GM19467 (cell line): Measurements from ENCODE around the gene AMDHD1.
"Not testable (repeated sequence)": the region's sequence is repeated elsewhere in the genome, so short reads cannot be mapped to it uniquely, and the experiment has no call there.

Experiments used
- ATAC-seq: cut with Tn5 transposase; IDR thresholded peaks from one replicate; pipeline ENCODE4 v1.9.1; 2021; ENCODE audit warnings: mild to moderate bottlenecking, moderate library complexity; ENCODE audit not compliant: unreplicated experiment

The AMDHD1 gene

DNA sequence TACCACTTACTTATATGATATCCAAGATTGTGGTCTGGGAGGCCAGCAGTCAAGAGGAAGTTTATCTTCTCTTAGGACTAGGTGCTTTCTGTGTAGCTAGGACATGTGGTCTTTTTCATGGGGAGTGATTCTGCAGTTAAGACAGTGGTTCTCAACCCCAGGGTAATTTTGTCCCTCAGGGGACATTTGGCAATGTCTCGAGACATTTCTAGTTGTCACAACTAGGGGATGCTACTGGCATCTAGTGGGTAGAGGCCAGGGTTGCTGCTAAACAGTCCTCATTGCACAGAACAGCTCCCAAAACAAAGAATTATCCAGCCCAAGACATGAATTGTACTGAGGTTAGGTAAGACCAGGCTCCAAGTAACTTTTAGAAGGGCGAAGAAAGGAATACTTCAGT is 20.0 kb downstream of the AMDHD1 start:
- no peak for ATAC-seq

DNA sequence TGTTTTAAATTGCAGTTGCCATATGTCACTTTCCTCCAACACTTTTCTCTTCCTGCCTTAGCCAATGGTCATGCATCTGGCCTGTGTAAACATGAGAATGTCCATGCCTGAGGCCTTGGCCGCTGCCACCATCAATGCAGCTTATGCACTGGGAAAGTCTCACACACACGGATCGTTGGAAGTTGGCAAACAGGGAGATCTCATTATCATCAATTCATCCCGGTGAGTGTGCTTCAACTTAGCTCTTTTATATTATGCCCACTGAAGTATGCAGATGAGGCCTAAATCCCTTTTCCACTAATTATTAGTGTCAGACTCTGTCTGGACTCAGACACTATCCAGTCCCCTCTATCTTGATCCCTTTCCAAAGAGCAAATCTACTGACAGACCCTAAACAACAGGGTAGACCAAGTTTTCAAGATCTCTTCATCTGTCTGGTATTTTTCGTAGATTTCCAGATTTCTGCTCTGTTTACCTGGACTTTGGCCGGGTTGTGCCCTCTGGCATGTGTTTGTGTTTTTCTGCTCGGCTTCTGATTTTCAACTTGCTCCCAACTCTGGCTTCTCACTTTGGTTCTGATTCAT is 23.2 kb downstream of the AMDHD1 start:
- no peak for ATAC-seq

- no peak for ATAC-seq
Observed at GRCh38 chr12:95967301-95967700, 24.2 kb downstream of the AMDHD1 start.

DNA sequence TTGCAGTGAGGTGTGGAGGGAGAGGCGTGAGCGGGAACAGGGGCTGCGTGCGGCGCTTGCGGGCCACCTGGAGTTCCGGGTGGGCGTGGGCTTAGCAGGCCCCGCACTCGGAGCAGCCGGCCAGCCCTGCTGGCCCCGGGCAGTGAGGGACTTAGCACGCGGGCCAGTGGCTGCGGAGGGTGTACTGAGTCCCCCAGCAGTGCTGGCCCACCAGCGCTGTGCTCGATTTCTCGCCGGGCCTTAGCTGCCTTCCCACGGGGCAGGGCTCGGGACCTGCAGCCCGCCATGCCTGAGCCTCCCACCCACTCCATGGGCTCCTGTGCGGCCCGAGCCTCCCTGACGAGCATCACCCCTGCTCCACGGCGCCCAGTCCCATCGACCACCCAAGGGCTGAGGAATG is 26.0 kb downstream of the AMDHD1 start:
- not testable (repeated sequence) for ATAC-seq

DNA sequence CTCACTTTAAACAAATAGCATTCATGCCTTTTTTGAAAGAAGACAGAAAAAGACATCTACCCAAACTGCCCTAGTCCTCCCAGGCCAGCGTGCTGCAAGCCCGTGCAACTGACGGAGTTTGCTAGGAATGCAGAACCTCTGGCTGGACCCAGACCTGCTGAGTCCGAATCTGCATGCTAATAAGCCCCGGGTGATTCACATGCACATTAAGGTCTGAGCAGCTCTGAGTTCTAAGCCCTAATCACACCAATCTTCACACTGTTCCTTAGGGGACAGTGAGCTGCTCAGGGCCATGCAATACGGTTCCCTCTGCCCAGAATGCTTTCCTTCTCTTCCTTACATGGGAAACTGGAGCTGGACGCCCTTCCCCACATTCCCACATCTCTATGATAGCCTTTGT is 27.8 kb downstream of the AMDHD1 start:
- no peak for ATAC-seq

DNA sequence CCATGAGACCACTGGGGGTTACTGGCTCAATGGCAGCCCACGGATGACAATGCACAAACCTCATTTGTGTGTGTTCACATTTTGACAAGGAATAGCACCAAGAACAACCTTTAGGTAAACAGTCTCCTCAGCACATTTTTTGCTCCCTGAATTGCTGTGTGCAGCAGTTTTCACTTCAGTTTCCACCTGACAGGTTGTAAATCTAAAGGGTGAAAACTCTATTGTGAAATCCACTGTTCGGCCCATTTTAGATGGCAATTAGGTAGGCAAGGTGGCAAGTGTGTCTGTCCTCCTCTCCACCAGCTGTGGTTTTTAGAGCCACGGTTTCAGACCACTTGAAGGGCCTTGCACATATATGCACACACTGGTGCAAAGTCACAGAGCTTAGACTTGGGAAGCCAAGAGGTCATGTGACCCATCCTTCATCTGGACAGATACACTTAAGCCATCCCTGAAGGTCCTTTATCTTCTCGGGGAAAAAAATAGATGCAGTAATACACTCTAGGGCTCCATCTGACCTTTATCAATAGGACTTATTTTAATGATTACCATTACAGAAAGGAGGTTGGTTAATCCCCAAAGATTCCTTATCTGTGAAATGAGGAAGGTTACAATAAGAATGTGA is 29.8 kb downstream of the AMDHD1 start:
- no peak for ATAC-seq

DNA sequence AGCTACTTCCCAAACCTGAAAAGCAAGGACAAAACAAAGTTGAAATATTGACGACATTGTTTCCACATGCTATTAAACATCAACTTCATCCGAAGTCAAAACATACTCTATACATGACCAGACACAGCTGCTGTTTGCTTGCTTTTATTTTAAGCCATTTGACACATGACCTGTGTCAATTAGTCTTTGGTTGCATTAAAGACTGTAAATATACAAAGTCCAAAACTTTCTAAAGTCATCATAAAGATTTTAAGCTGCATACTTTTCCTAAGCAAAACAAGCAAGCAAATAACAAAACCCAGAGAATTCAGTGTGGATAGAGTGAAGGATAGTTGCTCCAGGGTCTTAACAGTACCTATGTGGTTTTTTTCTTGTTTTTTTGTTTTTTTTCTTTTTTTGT is 31.2 kb downstream of the AMDHD1 start:
- no peak for ATAC-seq

DNA sequence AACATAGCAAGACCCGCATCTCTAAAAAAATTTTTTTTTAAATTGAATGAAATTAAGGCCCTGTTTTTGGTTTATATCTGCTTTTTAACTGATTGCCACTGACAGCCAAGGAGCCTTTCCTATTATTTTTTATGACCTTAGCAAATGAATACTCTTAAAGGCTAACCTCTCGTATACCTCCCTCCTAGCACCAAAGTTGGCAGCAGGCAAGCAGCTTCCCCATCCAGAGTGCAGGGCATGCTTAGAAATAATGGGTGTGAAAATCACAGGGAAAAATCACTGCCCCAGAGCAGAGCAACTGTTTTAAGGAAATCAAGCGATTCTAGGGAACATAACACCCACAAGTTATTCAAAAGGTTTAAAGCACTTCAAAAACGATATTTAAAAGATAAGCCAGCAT is 32.4 kb downstream of the AMDHD1 start:
- ATAC-seq, result no peak

DNA sequence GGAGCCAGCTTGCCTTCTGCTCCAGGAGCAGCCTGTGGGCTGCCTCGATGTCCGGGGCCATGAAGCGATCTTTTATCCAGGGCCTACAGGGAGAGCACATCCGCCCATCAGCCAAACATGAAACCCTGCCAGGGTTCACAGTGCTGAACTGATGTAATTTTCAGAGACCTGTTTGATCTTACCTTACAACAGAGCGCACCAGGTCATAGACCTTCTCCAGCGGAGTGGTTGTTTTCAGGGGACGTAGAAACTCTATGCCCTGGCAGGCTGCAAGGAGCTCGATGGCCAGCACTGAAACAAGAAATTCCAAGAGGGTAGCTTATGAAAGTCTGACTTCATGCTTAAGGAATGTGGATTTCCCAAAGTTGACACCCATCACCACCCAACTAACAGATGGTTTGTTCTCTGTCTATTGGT is 33.3 kb downstream of the AMDHD1 start:
- ATAC-seq, result no peak

- ATAC-seq, result no peak
Observed at GRCh38 chr12:95977764-95978305, 34.7 kb downstream of the AMDHD1 start.

- no peak for ATAC-seq
Observed at GRCh38 chr12:95978351-95978750, 35.2 kb downstream of the AMDHD1 start.

- no peak for ATAC-seq
Observed at GRCh38 chr12:95978774-95979173, 35.6 kb downstream of the AMDHD1 start.

GRCh38 chr12:95980437-95980836 is 37.3 kb downstream of the AMDHD1 start:
- no peak for ATAC-seq

DNA sequence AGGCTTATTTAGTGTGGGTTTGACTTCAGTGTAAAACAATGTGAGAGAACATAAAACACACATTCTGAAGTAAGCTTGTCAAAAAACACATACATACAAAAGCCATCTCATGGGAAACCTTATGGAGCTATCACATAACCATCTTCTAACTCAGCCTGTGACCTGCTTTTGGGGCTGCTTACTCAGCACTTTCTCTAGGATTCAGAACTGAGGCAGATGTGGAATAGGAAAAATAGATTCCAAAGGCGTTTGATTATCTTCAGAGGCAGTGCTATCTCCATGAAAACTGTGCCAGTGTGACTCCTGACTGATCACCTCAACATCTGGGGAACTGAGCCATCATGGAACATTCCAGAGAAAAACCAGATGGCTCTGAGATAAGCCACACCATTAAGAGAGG is 39.5 kb downstream of the AMDHD1 start:
- no peak for ATAC-seq

- no peak for ATAC-seq
Observed at GRCh38 chr12:95984682-95985081, 41.6 kb downstream of the AMDHD1 start.

DNA sequence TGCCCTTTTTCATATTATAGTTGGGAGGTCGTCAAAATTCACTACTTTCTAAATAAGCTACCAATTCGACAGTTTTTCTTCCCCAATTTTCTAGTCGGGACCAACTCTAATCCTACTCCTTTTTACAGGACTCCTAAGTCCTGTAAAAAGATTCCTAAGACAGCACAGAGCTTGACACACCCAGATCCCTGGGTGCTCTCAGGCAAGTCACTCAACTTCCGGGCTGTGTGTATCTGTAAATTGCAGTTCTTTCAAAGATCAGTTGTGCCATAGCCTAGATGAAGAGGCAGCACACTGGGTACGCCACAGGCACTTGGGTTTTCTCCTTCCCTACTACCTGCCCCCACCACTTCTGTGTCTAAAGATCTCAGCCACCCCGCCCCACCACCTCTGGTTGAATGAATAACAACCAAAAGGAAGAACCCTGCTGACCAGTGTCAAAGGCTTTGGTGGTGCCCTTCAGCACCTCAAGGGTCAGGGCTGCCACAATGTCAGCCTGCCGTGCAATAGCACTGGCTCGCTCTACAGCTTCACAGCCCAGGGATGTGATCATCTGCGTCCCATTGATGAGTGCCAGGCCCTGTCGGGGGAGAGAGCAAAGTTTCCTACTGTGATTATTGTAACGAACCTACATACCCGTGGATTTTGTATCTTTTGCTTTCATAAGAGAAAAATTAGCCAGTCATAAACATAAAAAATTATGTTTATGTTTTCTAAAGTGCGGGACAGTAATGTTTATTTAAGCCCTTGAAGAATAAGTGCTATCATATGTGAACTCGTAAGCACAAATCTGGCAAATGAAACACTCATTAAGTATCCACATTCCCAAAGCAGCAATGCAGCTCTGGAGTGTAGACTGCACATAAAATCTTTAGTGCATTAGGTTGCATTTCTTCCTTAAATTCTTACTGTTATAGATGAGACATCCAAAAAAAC is 43.8 kb downstream of the AMDHD1 start:
- ATAC-seq, result no peak

- ATAC-seq, result no peak
Observed at GRCh38 chr12:95988506-95989275, 45.6 kb downstream of the AMDHD1 start.

- no peak for ATAC-seq
Observed at GRCh38 chr12:95989504-95990123, 46.5 kb downstream of the AMDHD1 start.

DNA sequence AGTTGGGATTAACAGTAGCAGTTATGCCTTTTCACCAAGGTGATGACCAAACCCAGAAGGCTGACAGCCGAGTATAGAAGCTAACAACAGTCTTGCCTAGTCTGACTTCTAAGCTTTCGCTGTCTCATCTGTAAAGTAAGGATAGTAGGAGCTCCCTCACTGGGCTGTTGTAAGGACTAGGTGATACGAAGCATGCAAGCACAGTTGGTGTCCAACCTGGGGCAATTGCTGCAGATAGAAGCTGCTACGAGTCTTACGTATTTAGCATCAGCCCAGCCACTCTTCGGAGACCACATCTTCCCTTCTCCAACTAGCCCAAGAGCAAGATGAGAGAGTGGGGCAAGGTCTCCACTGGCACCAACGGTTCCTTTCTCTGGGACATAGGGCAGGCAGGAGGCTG is 47.0 kb downstream of the AMDHD1 start:
- no peak for ATAC-seq

GRCh38 chr12:95993907-95994306 is 50.8 kb downstream of the AMDHD1 start:
- no peak for ATAC-seq
